Right kidney (tissue), 1 donor: ENCODE data around the gene NOM1.
A peak's percentile ranks its signal among the peaks of the same experiment; 100 is the strongest.
"Not testable (repeated sequence)": the region's sequence is repeated elsewhere in the genome, so short reads cannot be mapped to it uniquely, and the experiment has no call there.

Source experiments
- DNase-seq: peaks from one replicate; pipeline ENCODE4 v3.0.0-alpha.2; 2016

NOM1 gene

GRCh38 chr7:156940421-156941122 lies 8.9 kb upstream of the NOM1 start:
- DNase-seq: no peak

GRCh38 chr7:156941393-156942182 lies 7.9 kb upstream of the NOM1 start:
- DNase-seq: no peak

- DNase-seq: no peak
Observed at GRCh38 chr7:156942708-156943090, 6.8 kb upstream of the NOM1 start.

- DNase-seq: peak; percentile 38
Observed at GRCh38 chr7:156943091-156944041, 6.1 kb upstream of the NOM1 start.

- no peak for DNase-seq
Observed at GRCh38 chr7:156944876-156945275, 4.6 kb upstream of the NOM1 start.

- no peak for DNase-seq
Observed at GRCh38 chr7:156947120-156947843, 2.2 kb upstream of the NOM1 start.

GRCh38 chr7:156948361-156948760 lies 1.2 kb upstream of the NOM1 start:
- DNase-seq: no peak

- no peak for DNase-seq
Observed at GRCh38 chr7:156950381-156950858, 908 bp downstream of the NOM1 start.

GRCh38 chr7:156953215-156953614 lies 3.7 kb downstream of the NOM1 start:
- not testable (repeated sequence) for DNase-seq

GRCh38 chr7:156954941-156955340 lies 5.4 kb downstream of the NOM1 start:
- no peak for DNase-seq

- no peak for DNase-seq
Observed at GRCh38 chr7:156956727-156957126, 7.2 kb downstream of the NOM1 start.

GRCh38 chr7:156962145-156962544 lies 12.6 kb downstream of the NOM1 start:
- DNase-seq: no peak

GRCh38 chr7:156962897-156963296 lies 13.4 kb downstream of the NOM1 start:
- DNase-seq: no peak

- DNase-seq: no peak
Observed at GRCh38 chr7:156963472-156963871, 14.0 kb downstream of the NOM1 start.

- DNase-seq: no peak
Observed at GRCh38 chr7:156964971-156965370, 15.5 kb downstream of the NOM1 start.

GRCh38 chr7:156966387-156966786 lies 16.9 kb downstream of the NOM1 start:
- no peak for DNase-seq

GRCh38 chr7:156968183-156968582 lies 18.7 kb downstream of the NOM1 start:
- DNase-seq: no peak

- DNase-seq: no peak
Observed at GRCh38 chr7:156969972-156970420, 20.5 kb downstream of the NOM1 start.

- no peak for DNase-seq
Observed at GRCh38 chr7:156975620-156976019, 26.1 kb downstream of the NOM1 start.

GRCh38 chr7:156979007-156979606 lies 29.6 kb downstream of the NOM1 start:
- no peak for DNase-seq

GRCh38 chr7:156979711-156980110 lies 30.2 kb downstream of the NOM1 start:
- DNase-seq: no peak
